H9 (cell line): ENCODE measurements around the gene BSPRY. TPM values are rescaled to one million over a fixed set of nuclear protein-coding genes. Genes with fewer than 3 reads are reported as not detected.

Source experiments
- DNase-seq: peaks from one replicate; pipeline ENCODE4 v3.0.0-alpha.2; 2017
- H2AFZ ChIP-seq: one replicate; pipeline ENCODE4 v1.6.1; 2013; ENCODE audit warnings: mild to moderate bottlenecking, low read length, control low read depth, moderate library complexity
- H2AK5ac ChIP-seq: 2 replicates; pipeline ENCODE4 v1.6.1; 2013; ENCODE audit warnings: low read length, control low read depth, mixed read lengths; ENCODE audit not compliant: insufficient read length
- H2BK120ac ChIP-seq: one replicate; pipeline ENCODE4 v1.6.1; 2013; ENCODE audit warnings: low read depth, mild to moderate bottlenecking, low read length, control low read depth, inconsistent platforms; ENCODE audit not compliant: poor library complexity, severe bottlenecking
- H2BK12ac ChIP-seq: 2 replicates; pipeline ENCODE4 v1.6.1; 2013; ENCODE audit warnings: low read length, control low read depth, mixed read lengths, low read depth; ENCODE audit not compliant: insufficient read length
- H2BK15ac ChIP-seq: 2 replicates; pipeline ENCODE4 v1.6.1; 2013; ENCODE audit warnings: low read depth, low read length, control low read depth
- H2BK20ac ChIP-seq: one replicate; pipeline ENCODE4 v1.6.1; 2013; ENCODE audit warnings: low read depth, mild to moderate bottlenecking, low read length, control low read depth, inconsistent platforms; ENCODE audit not compliant: poor library complexity, severe bottlenecking
- H2BK5ac ChIP-seq: 2 replicates; pipeline ENCODE4 v1.6.1; 2013; ENCODE audit warnings: low read length, control low read depth, mixed read lengths; ENCODE audit not compliant: insufficient read length
- H3K14ac ChIP-seq: 2 replicates; pipeline ENCODE4 v1.6.1; 2013; ENCODE audit warnings: low read length, control low read depth; ENCODE audit not compliant: insufficient read depth
- H3K18ac ChIP-seq: 2 replicates; pipeline ENCODE4 v1.6.1; 2013; ENCODE audit warnings: low read depth, mild to moderate bottlenecking, mixed read lengths, low read length, control low read depth; ENCODE audit not compliant: insufficient read length
- H3K23ac ChIP-seq: 2 replicates; pipeline ENCODE4 v1.6.1; 2013; ENCODE audit warnings: low read length, control low read depth, mixed read lengths, low read depth; ENCODE audit not compliant: insufficient read length
- H3K23me2 ChIP-seq: 2 replicates; pipeline ENCODE4 v1.6.1; 2013; ENCODE audit warnings: low read depth, mild to moderate bottlenecking, mixed read lengths, low read length, control low read depth; ENCODE audit not compliant: insufficient read length, poor library complexity, severe bottlenecking
- H3K27ac ChIP-seq: 2 replicates; pipeline ENCODE4 v1.5.1; 2013; ENCODE audit warnings: low read length, control low read depth, mixed read lengths, low read depth; ENCODE audit not compliant: insufficient read length
- H3K27me3 ChIP-seq: 2 replicates; pipeline ENCODE4 v1.6.1; 2013; ENCODE audit warnings: low read length, control low read depth, inconsistent platforms; ENCODE audit not compliant: insufficient read depth
- H3K4ac ChIP-seq: 2 replicates; pipeline ENCODE4 v1.6.1; 2013; ENCODE audit warnings: low read depth, mild to moderate bottlenecking, control low read depth, inconsistent platforms, low read length, moderate library complexity
- H3K4me1 ChIP-seq: 2 replicates; pipeline ENCODE4 v1.6.1; 2013; ENCODE audit warnings: low read length, control low read depth, inconsistent platforms; ENCODE audit not compliant: insufficient read depth
- H3K4me2 ChIP-seq: 2 replicates; pipeline ENCODE4 v1.6.1; 2013; ENCODE audit warnings: low read length, control low read depth, mixed read lengths; ENCODE audit not compliant: insufficient read length, insufficient read depth
- H3K56ac ChIP-seq: 2 replicates; pipeline ENCODE4 v1.6.1; 2013; ENCODE audit warnings: low read depth, mild to moderate bottlenecking, mixed read lengths, low read length, control low read depth; ENCODE audit not compliant: insufficient read length
- H3K79me1 ChIP-seq: 2 replicates; pipeline ENCODE4 v1.6.1; 2013; ENCODE audit warnings: low read depth, mild to moderate bottlenecking, moderate library complexity, low read length, control low read depth, inconsistent platforms; ENCODE audit not compliant: insufficient read depth, poor library complexity, severe bottlenecking
- H3K79me2 ChIP-seq: 2 replicates; pipeline ENCODE4 v1.6.1; 2013; ENCODE audit warnings: low read length, control low read depth, inconsistent platforms; ENCODE audit not compliant: insufficient read depth
- H3K9ac ChIP-seq: 2 replicates; pipeline ENCODE4 v1.6.1; 2013; ENCODE audit warnings: low read length, control low read depth, mixed read lengths; ENCODE audit not compliant: insufficient read length; ENCODE audit errors: extremely low read depth
- H3K9me3 ChIP-seq: one replicate; pipeline ENCODE4 v1.6.1; 2013; ENCODE audit warnings: low read depth, low read length, inconsistent platforms; ENCODE audit not compliant: control insufficient read depth
- H3T11ph ChIP-seq: one replicate; pipeline ENCODE4 v1.6.1; 2013; ENCODE audit warnings: mild to moderate bottlenecking, low read length, control low read depth, inconsistent platforms
- H4K20me1 ChIP-seq: one replicate; pipeline ENCODE4 v1.6.1; 2013; ENCODE audit not compliant: control insufficient read depth, insufficient read length, insufficient read depth
- H4K5ac ChIP-seq: 2 replicates; pipeline ENCODE4 v1.6.1; 2013; ENCODE audit warnings: low read depth, mild to moderate bottlenecking, mixed read lengths, low read length, control low read depth; ENCODE audit not compliant: insufficient read length
- H4K8ac ChIP-seq: replicated peaks from 2 replicates; pipeline ENCODE4 v1.6.1; 2013; ENCODE audit warnings: low read length, control low read depth, mixed read lengths, low read depth; ENCODE audit not compliant: insufficient read length
- H4K91ac ChIP-seq: 2 replicates; pipeline ENCODE4 v1.6.1; 2013; ENCODE audit warnings: low read depth, mild to moderate bottlenecking, moderate library complexity, mixed read lengths, low read length, control low read depth; ENCODE audit not compliant: insufficient read length
- H3K27ac Mint-ChIP-seq, 3 experiments: 2 replicates in 2 of 3; 3 replicates in 1 of 3; pipeline ENCODE4 v1.8.0; 2020 to 2021; ENCODE audit warnings: mixed read lengths in 3 of 3, mild to moderate bottlenecking in 1 of 3, moderate library complexity in 1 of 3
- H3K27me3 Mint-ChIP-seq: 2 replicates; pipeline ENCODE4 v1.8.0; 2021; ENCODE audit warnings: low read depth, mild to moderate bottlenecking, moderate library complexity, mixed read lengths
- H3K36me3 Mint-ChIP-seq, 3 experiments: 2 replicates in 2 of 3; 3 replicates in 1 of 3; pipeline ENCODE4 v1.8.0; 2020 to 2021; ENCODE audit warnings: low read depth in 3 of 3, mixed read lengths in 3 of 3; ENCODE audit not compliant: insufficient read depth in 1 of 3
- H3K4me1 Mint-ChIP-seq, 2 experiments: 2 replicates each; pipeline ENCODE4 v1.8.0; 2020; ENCODE audit warnings: mixed read lengths in 2 of 2
- H3K4me3 Mint-ChIP-seq, 2 experiments: 2 replicates in 1 of 2; 3 replicates in 1 of 2; pipeline ENCODE4 v1.8.0; 2020 to 2021; ENCODE audit warnings: mild to moderate bottlenecking in 2 of 2, mixed read lengths in 2 of 2, moderate library complexity in 1 of 2
- H3K9me3 Mint-ChIP-seq, 2 experiments: 2 replicates in 1 of 2; 3 replicates in 1 of 2; pipeline ENCODE4 v1.8.0; 2020; ENCODE audit warnings: mild to moderate bottlenecking in 2 of 2, mixed read lengths in 2 of 2, moderate library complexity in 1 of 2
- CTCF ChIP-seq: fragments of 200-600 bp; sonication (generic); conservative IDR thresholded peaks from 3 replicates; pipeline ENCODE4 v1.8.0; 2021; ENCODE audit warnings: antibody characterized with exemption, mild to moderate bottlenecking
- WGBS: extraction: QIAGEN DNeasy Blood & Tissue Kit; methylation state at CpG from one replicate; pipeline ENCODE4 v1.1.7; 2013; ENCODE audit warnings: missing lambda C conversion rate, low lambda C conversion rate, mixed read lengths; ENCODE audit not compliant: insufficient read length; ENCODE audit errors: extremely low coverage; 5-methylcytosine and 5-hydroxymethylcytosine counted together
- total RNA-seq: library from RNA; stranded (reverse); gene quantifications from 2 replicates; pipeline ENCODE4 v1.2.1, GENCODE V29; 2021

Gene BSPRY
- total RNA-seq, 1 experiment from 2014 or later: 4.5 TPM

DNA sequence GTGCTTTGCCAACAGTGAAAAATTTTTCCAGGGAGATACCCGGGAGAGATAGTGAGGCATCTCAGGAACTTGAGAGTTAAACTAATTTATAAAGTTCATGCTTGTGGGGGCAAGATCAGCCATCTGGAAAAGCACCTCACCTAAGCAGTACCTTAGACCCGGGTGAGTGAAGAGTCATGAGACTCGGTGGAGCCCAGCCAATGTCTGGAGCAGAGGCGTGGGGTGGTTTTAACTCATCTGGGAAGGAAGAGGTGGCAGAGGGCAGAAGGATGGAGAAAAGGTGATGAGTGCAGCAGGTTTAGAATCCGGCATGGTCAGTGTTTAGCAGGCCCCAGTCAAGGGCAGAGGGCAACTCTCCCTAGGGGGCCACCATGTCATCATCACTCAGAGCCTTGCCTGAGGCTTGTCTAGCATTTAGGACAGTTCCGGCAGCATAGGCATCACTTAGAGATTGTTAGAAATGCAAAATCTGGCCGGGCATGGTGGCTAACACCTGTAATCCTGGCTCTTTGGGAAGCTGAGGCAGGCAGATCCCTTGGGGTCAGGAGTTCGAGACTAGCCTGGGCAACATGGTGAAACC lies 41.9 kb upstream of the BSPRY start:
- no peak overlapping the region for H2AFZ ChIP-seq
- H3K9me3 Mint-ChIP-seq: no peaks in the 10 kb centered on the region
- H3K4me3 Mint-ChIP-seq: no peak overlapping the region
- no peak overlapping the region for H3K27ac Mint-ChIP-seq
- no peak overlapping the region for H3K56ac ChIP-seq
- H2AK5ac ChIP-seq: no peak overlapping the region
- H3K14ac ChIP-seq: no peak overlapping the region
- no peaks in the 10 kb centered on the region for H4K20me1 ChIP-seq
- no peaks in the 10 kb centered on the region for H3K79me1 ChIP-seq
- H3K9me3 ChIP-seq: no peaks in the 10 kb centered on the region
- no peak overlapping the region for H2BK120ac ChIP-seq
- no peak overlapping the region for H3K27ac ChIP-seq
- no peak overlapping the region for H4K91ac ChIP-seq
- H3K4ac ChIP-seq: no peak overlapping the region
- no peak overlapping the region for H2BK20ac ChIP-seq
- H3K36me3 Mint-ChIP-seq: no peaks in the 10 kb centered on the region
- no peaks in the 10 kb centered on the region for H3K79me2 ChIP-seq
- WGBS: no CpG with 5 or more reads among the region's 8 CpGs
- H2BK12ac ChIP-seq: no peak overlapping the region
- no peak overlapping the region for H3T11ph ChIP-seq
- no peaks in the 10 kb centered on the region; the same call in 1 of the 2 replicates for H3K27me3 Mint-ChIP-seq
- H3K27me3 ChIP-seq: no peaks in the 10 kb centered on the region
- no peak overlapping the region for H4K5ac ChIP-seq
- DNase-seq: no peak
- H3K9ac ChIP-seq: no peak overlapping the region
- H3K4me1 Mint-ChIP-seq: peaks cover 6 to 8% of the 10 kb centered on the region in 2 experiments
- H2BK15ac ChIP-seq: no peak overlapping the region
- no peak overlapping the region for H2BK5ac ChIP-seq
- no peak overlapping the region for H3K23ac ChIP-seq
- TF ChIP-seq CTCF: no peak
- H3K4me1 ChIP-seq: no peaks in the 10 kb centered on the region
- H3K18ac ChIP-seq: no peak overlapping the region
- no peak overlapping the region for H3K4me2 ChIP-seq
- H4K8ac ChIP-seq: no peak overlapping the region
- no peaks in the 10 kb centered on the region for H3K23me2 ChIP-seq
